H1 (cell line): Measurements from ENCODE around the gene OSCAR. TPM values are rescaled to one million over a fixed set of nuclear protein-coding genes. Genes with fewer than 3 reads are reported as not detected.

Experiments
- BACH1 ChIP-seq: IDR thresholded peaks from 2 replicates; pipeline ENCODE4 v1.6.1; 2012; ENCODE audit warnings: low read length, improper control_type of control experiment
- CTBP2 ChIP-seq: IDR thresholded peaks from 2 replicates; pipeline ENCODE4 v1.7.0; 2011; ENCODE audit warnings: borderline replicate concordance, mild to moderate bottlenecking, moderate library complexity, mixed read lengths, low read length; ENCODE audit not compliant: insufficient read depth, insufficient read length
- EGR1 ChIP-seq: IDR thresholded peaks from 2 replicates; pipeline ENCODE4 v1.6.1; 2011; ENCODE audit warnings: low read depth, low read length, borderline replicate concordance
- EP300 ChIP-seq, 2 experiments: IDR thresholded peaks; 1 replicate in 1 of 2; 2 replicates in 1 of 2; pipeline ENCODE4 v1.6.1; 2011 to 2012; ENCODE audit warnings: low read depth in 2 of 2, low read length in 2 of 2, mild to moderate bottlenecking in 2 of 2, borderline replicate concordance in 1 of 2, inconsistent platforms in 1 of 2, moderate library complexity in 1 of 2
- EZH2 ChIP-seq: fragments of 200-600 bp; sonication (generic); IDR thresholded peaks from 2 replicates; pipeline ENCODE4 v1.7.1; 2012; ENCODE audit warnings: low read depth, mild to moderate bottlenecking, moderate library complexity, low read length, inconsistent platforms; ENCODE audit not compliant: severe bottlenecking
- GABPA ChIP-seq: IDR thresholded peaks from 2 replicates; pipeline ENCODE4 v1.6.1; 2011; ENCODE audit warnings: mild to moderate bottlenecking, low read length, moderate library complexity, borderline replicate concordance; ENCODE audit not compliant: insufficient read depth
- HDAC6 ChIP-seq: IDR thresholded peaks from one replicate; pipeline ENCODE4 v1.7.1; 2012; ENCODE audit warnings: low read depth, mild to moderate bottlenecking, inconsistent platforms, low read length, moderate library complexity
- JUN ChIP-seq: IDR thresholded peaks from 2 replicates; pipeline ENCODE4 v1.6.1; 2011; ENCODE audit warnings: low read depth, mild to moderate bottlenecking, improper control_type of control experiment, low read length
- NANOG ChIP-seq: IDR thresholded peaks from 2 replicates; pipeline ENCODE4 v1.6.1; 2011; ENCODE audit warnings: low read length, low read depth, mild to moderate bottlenecking, inconsistent platforms; ENCODE audit not compliant: insufficient read depth, poor library complexity, severe bottlenecking
- POLR2A ChIP-seq, 2 experiments: IDR thresholded peaks; 1 replicate in 1 of 2; 2 replicates in 1 of 2; pipeline ENCODE4 v1.6.1; 2011; ENCODE audit warnings: low read depth in 2 of 2, low read length in 2 of 2, mild to moderate bottlenecking in 2 of 2; ENCODE audit errors: control extremely low read depth in 1 of 2
- RFX5 ChIP-seq: IDR thresholded peaks from 2 replicates; pipeline ENCODE4 v1.6.1; 2011; ENCODE audit warnings: low read depth, low read length, improper control_type of control experiment, borderline replicate concordance
- RXRA ChIP-seq: IDR thresholded peaks from 2 replicates; pipeline ENCODE4 v1.6.1; 2011; ENCODE audit warnings: low read depth, mild to moderate bottlenecking, low read length, moderate library complexity; ENCODE audit not compliant: insufficient read depth
- SAP30 ChIP-seq: fragments of 300-600 bp; sonication (generic); IDR thresholded peaks from 2 replicates; pipeline ENCODE4 v1.7.1; 2012; ENCODE audit warnings: low read length, moderate library complexity, mild to moderate bottlenecking, inconsistent platforms; ENCODE audit not compliant: insufficient read depth, insufficient replicate concordance
- SIN3A ChIP-seq, 2 experiments: IDR thresholded peaks in 1 of 2; conservative IDR thresholded peaks in 1 of 2; 2 replicates each; pipeline ENCODE4 v1.6.1; 2011 to 2012; ENCODE audit warnings: low read length in 2 of 2, improper control_type of control experiment in 1 of 2, low read depth in 1 of 2, mild to moderate bottlenecking in 1 of 2
- SIRT6 ChIP-seq: IDR thresholded peaks from one replicate; pipeline ENCODE4 v1.7.1; 2012; ENCODE audit warnings: low read length, inconsistent platforms
- SIX5 ChIP-seq: IDR thresholded peaks from 2 replicates; pipeline ENCODE4 v1.6.1; 2011; ENCODE audit warnings: mild to moderate bottlenecking, low read depth, low read length
- SP1 ChIP-seq: IDR thresholded peaks from 2 replicates; pipeline ENCODE4 v1.6.1; 2011; ENCODE audit warnings: low read depth, low read length
- SRF ChIP-seq: IDR thresholded peaks from 2 replicates; pipeline ENCODE4 v1.6.1; 2011; ENCODE audit warnings: mild to moderate bottlenecking, low read depth, low read length, moderate library complexity
- TAF7 ChIP-seq: optimal IDR thresholded peaks from 2 replicates; pipeline ENCODE3; 2011; ENCODE audit warnings: low read depth, mild to moderate bottlenecking, inconsistent platforms, low read length, moderate library complexity, borderline replicate concordance
- TEAD4 ChIP-seq: IDR thresholded peaks from 2 replicates; pipeline ENCODE4 v1.6.1; 2012; ENCODE audit warnings: low read depth, low read length, inconsistent platforms, mixed read lengths
- USF2 ChIP-seq: IDR thresholded peaks from 2 replicates; pipeline ENCODE4 v1.6.1; 2011; ENCODE audit warnings: low read length, improper control_type of control experiment
- YY1 ChIP-seq: IDR thresholded peaks from 2 replicates; pipeline ENCODE4 v1.6.1; 2011; ENCODE audit warnings: low read depth, mild to moderate bottlenecking, low read length
- polyA plus RNA-seq, 7 experiments: library from polyadenylated mRNA; depleted of rRNA in 3 of 7; stranded (reverse) in 5 of 7; unstranded in 2 of 7; fragments of >200 nt in 5 of 7; fragments of 200-250 nt in 2 of 7; gene quantifications; 1 replicate in 5 of 7; 2 replicates in 1 of 7; 4 replicates in 1 of 7; pipeline versions ENCODE4 v1.2.1 to v1.2.3, GENCODE V29; 2011 to 2013; ENCODE audit warnings: missing spikeins in 2 of 7, mixed read lengths in 2 of 7
- total RNA-seq: library from RNA; stranded (reverse); fragmentation: NEBNext Ultra II Directional; extraction: Animal tissue kit (Norgen Biotek cat#: 25700); gene quantifications from 2 replicates; pipeline ENCODE4 v1.2.1, GENCODE V29; 2021

The OSCAR gene
- total and polyA plus RNA-seq, 2 of the 8 experiments (the other 6 are each of a cell fraction or from before 2014, with no cell fraction given), result 1.1 TPM

DNA sequence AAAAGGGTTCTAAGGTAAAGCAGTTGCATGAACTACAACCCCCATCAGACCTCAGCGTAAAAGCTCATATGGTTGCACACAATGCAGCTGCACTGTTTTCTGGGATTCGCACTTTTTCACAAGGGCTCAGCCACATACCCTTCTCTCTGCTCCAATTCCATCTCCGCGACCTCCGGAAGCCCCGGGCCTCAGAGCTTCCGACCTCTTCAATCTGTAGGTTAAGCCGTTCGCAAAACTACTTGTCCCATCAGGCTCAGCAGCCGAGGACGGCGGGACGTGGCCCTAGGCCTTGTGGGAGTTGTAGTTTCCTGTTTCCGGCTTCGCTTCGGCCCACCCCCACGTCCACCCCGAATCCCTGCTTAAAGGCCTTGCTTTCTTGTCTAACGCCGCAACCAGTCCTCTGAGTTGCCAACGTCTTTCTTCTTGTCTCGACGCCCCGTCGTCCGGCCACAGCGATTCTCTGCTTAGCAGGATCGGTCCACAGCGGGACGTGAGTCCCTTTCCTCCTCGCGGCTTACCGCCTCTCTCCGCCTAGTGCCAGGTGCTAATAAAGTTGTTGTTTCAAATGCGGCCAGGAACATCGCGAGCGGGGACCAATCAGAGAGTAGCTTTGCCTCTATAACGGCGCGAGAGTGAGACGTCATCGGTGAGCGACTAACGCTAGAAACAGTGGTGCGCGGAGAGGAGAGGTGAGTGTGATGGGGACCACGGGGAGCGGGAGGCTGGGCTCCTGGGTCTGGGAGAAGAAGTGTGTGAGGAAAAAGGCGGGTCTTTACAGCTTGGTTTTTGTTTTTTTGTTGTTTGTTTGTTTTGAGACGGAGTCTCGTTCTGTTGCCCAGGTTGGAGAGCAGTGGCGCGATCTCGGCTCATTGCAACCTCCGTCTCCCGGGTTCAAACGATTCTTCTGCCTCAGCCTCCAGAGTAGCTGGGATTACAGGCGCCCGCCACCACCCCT is 14.8 kb upstream of the OSCAR start, which contains the start of the genes PRPF31 and TFPT (continued):
- peak in 1 of 2 experiments; percentile 86; a peak in 2 of 3 replicates for TF ChIP-seq POLR2A (IDR thresholded peaks at IDR 0.05; ENCODE audit: control extremely low read depth in 1 of 2, low read depth in 2 of 2, low read length in 2 of 2)
- TF ChIP-seq SIX5, result peak; percentile 96
- no peak for TF ChIP-seq GABPA
- no peak for TF ChIP-seq SAP30
- TF ChIP-seq BACH1, result no peak
- peak; percentile 7; the same call in 1 of the 2 replicates for TF ChIP-seq TEAD4
- no peak for TF ChIP-seq RFX5
- peak; percentile 91 to 95; a peak in 3 of 4 replicates for TF ChIP-seq SIN3A (conservative IDR thresholded peaks at IDR 0.05 in 1 of 2, IDR thresholded peaks at IDR 0.05 in 1 of 2; ENCODE audit: low read depth in 1 of 2, low read length in 2 of 2)
- TF ChIP-seq SP1, result peak; percentile 94
- no peak for TF ChIP-seq EGR1
- peak; percentile 90 for TF ChIP-seq SRF
- TF ChIP-seq NANOG, result peak; percentile 42
- TF ChIP-seq HDAC6, result no peak
- no peak for TF ChIP-seq CTBP2
- no peak for TF ChIP-seq SIRT6
- TF ChIP-seq YY1, result peak; percentile 64
- TF ChIP-seq USF2, result no peak
- TF ChIP-seq EZH2, result no peak
- TF ChIP-seq EP300 (IDR thresholded peaks at IDR 0.05; ENCODE audit: borderline replicate concordance in 1 of 2, low read depth in 2 of 2, low read length in 2 of 2), result 0 out of 3 replicates have a peak, but pooled peaks of 1 of the 2 experiments have one; percentile 53
- TF ChIP-seq RXRA, result no peak
- TF ChIP-seq JUN, result no peak
- TF ChIP-seq TAF7, result peak; percentile 84
